DND-41 (cell line): ENCODE measurements around the gene ARHGAP26.

Experiments
- ATAC-seq: fragments of 200-7000 bp; cut with Tn5 transposase; 3 replicates; pipeline ENCODE4 v1.9.1; 2021; ENCODE audit warnings: low read depth; ENCODE audit not compliant: insufficient read depth
- DNase-seq: peaks from one replicate; pipeline ENCODE4 v3.0.0-alpha.2; 2020
- H2AFZ ChIP-seq: 2 replicates; pipeline ENCODE4 v1.6.0; 2012; ENCODE audit warnings: low read depth, low read length
- H3K27ac ChIP-seq: 2 replicates; pipeline ENCODE4 v1.5.1; 2012; ENCODE audit warnings: low read length, inconsistent platforms
- H3K27me3 ChIP-seq: fragments of 200-600 bp; sonication (generic); 2 replicates; pipeline ENCODE4 v1.6.0; 2012; ENCODE audit warnings: low read length, mild to moderate bottlenecking, inconsistent platforms; ENCODE audit not compliant: insufficient read depth, poor library complexity
- H3K36me3 ChIP-seq: 2 replicates; pipeline ENCODE4 v1.5.1; 2012; ENCODE audit warnings: low read length, inconsistent platforms; ENCODE audit not compliant: insufficient read depth
- H3K4me1 ChIP-seq: 2 replicates; pipeline ENCODE4 v1.5.1; 2012; ENCODE audit warnings: mild to moderate bottlenecking, low read length; ENCODE audit not compliant: insufficient read depth
- H3K4me2 ChIP-seq: 2 replicates; pipeline ENCODE4 v1.6.0; 2012; ENCODE audit warnings: mild to moderate bottlenecking, moderate library complexity, low read length, inconsistent platforms; ENCODE audit not compliant: insufficient read depth
- H3K4me3 ChIP-seq, 2 experiments: fragments of 200-600 bp in 1 of 2; shearing (Covaris generic) in 1 of 2; 2 replicates each; pipeline ENCODE4 v1.5.1; 2012 to 2016; ENCODE audit warnings: inconsistent platforms in 2 of 2, low read length in 2 of 2, mild to moderate bottlenecking in 2 of 2, low read depth in 1 of 2, moderate library complexity in 1 of 2
- H3K79me2 ChIP-seq: 2 replicates; pipeline ENCODE4 v1.6.0; 2012; ENCODE audit warnings: low read length, inconsistent platforms; ENCODE audit not compliant: insufficient read depth
- H3K9ac ChIP-seq: 2 replicates; pipeline ENCODE4 v1.6.0; 2012; ENCODE audit warnings: low read depth, mild to moderate bottlenecking, inconsistent platforms, low read length, moderate library complexity
- H3K9me3 ChIP-seq: 2 replicates; pipeline ENCODE4 v1.5.1; 2012; ENCODE audit warnings: low read length, moderate library complexity, mild to moderate bottlenecking, inconsistent platforms; ENCODE audit not compliant: insufficient read depth, severe bottlenecking
- H4K20me1 ChIP-seq: 2 replicates; pipeline ENCODE4 v1.6.0; 2012; ENCODE audit warnings: low read length; ENCODE audit not compliant: insufficient read depth
- CTCF ChIP-seq: IDR thresholded peaks from 2 replicates; pipeline ENCODE4 v1.5.1; 2012; ENCODE audit warnings: borderline replicate concordance, low read length, moderate library complexity, mild to moderate bottlenecking; ENCODE audit not compliant: poor library complexity, severe bottlenecking; ENCODE audit errors: extremely low read depth
- EZH2 ChIP-seq: IDR thresholded peaks from 3 replicates; pipeline ENCODE4 v1.6.1; 2012; ENCODE audit warnings: borderline replicate concordance, low read depth, mild to moderate bottlenecking, moderate library complexity, low read length, inconsistent platforms; ENCODE audit not compliant: severe bottlenecking

The ARHGAP26 gene

GRCh38 chr5:143071927-143072326 is 301.8 kb downstream of the ARHGAP26 start:
- ATAC-seq, result no peak

GRCh38 chr5:143072734-143073133 is 302.6 kb downstream of the ARHGAP26 start:
- Histone ChIP-seq H3K4me1 (no peaks in the 10 kb centered on the region), H3K9me3 (no peaks in the 10 kb centered on the region), H3K27me3 (no peaks in the 10 kb centered on the region), H3K9ac (no peak overlapping the region), H3K4me2 (no peak overlapping the region), H3K79me2 (no peaks in the 10 kb centered on the region), H3K4me3 (no peak overlapping the region), H2AFZ (no peak overlapping the region), H3K27ac (no peak overlapping the region), H3K36me3 (peaks cover 4% of the 10 kb centered on the region; the same call in 1 of the 2 replicates), H4K20me1 (no peaks in the 10 kb centered on the region)
- no peak for ATAC-seq
- DNase-seq, result no peak
- no peak for TF ChIP-seq CTCF
- TF ChIP-seq EZH2, result no peak

More at GRCh38 chr5:143071927-143072326, 301.8 kb downstream of the ARHGAP26 start:
- no peaks in the 10 kb centered on the region for H3K79me2 ChIP-seq
- H3K4me1 ChIP-seq, result peaks cover 3% of the 10 kb centered on the region; the same call in 1 of the 2 replicates
- no peaks in the 10 kb centered on the region for H3K9me3 ChIP-seq
- no peak overlapping the region for H3K27ac ChIP-seq
- no peak overlapping the region for H3K4me2 ChIP-seq
- no peak overlapping the region for H3K4me3 ChIP-seq
- TF ChIP-seq EZH2, result no peak
- no peak for TF ChIP-seq CTCF
- no peaks in the 10 kb centered on the region for H3K27me3 ChIP-seq
- no peak overlapping the region for H2AFZ ChIP-seq
- peaks cover 4% of the 10 kb centered on the region; the same call in 1 of the 2 replicates for H3K36me3 ChIP-seq
- no peak overlapping the region for H3K9ac ChIP-seq
- DNase-seq, result no peak
- H4K20me1 ChIP-seq, result no peaks in the 10 kb centered on the region

GRCh38 chr5:143073766-143074165 is 303.6 kb downstream of the ARHGAP26 start:
- Histone ChIP-seq H3K79me2 (no peaks in the 10 kb centered on the region), H4K20me1 (no peaks in the 10 kb centered on the region), H3K4me1 (no peaks in the 10 kb centered on the region), H3K4me3 (no peak overlapping the region), H3K4me2 (no peak overlapping the region), H3K9me3 (no peaks in the 10 kb centered on the region), H2AFZ (no peak overlapping the region), H3K9ac (no peak overlapping the region), H3K36me3 (peaks cover 4% of the 10 kb centered on the region; the same call in 1 of the 2 replicates), H3K27me3 (no peaks in the 10 kb centered on the region), H3K27ac (no peak overlapping the region)
- TF ChIP-seq EZH2, result no peak
- no peak for TF ChIP-seq CTCF
- ATAC-seq (no peak), DNase-seq (no peak)
